Measurements from ENCODE around the gene GH1.

GH1 gene

GRCh38 chr17:63939884-63940283, 21.2 kb upstream of the GH1 start:
- in situ Hi-C loops (cut with HindIII; ENCODE audit: low sequenced_read_pairs), result loop anchor here (5.0 kb wide), 1 partner anchor 77 kb away; no protein-coding TSS in a partner anchor
- no peak overlapping the region for H3K4me3 ChIP-seq (ENCODE audit: low read depth, low read length)
- DNase-seq (ENCODE audit: low read depth), result no peak
- no peak for TF ChIP-seq CTCF (IDR thresholded peaks at IDR 0.05; ENCODE audit: low read depth, low read length, missing control alignments)

- H3K4me3 ChIP-seq (ENCODE audit: low read depth, low read length), result no peak overlapping the region
- in situ Hi-C loops (cut with HindIII; ENCODE audit: low sequenced_read_pairs), result no loop called here
- TF ChIP-seq CTCF (IDR thresholded peaks at IDR 0.05; ENCODE audit: low read depth, low read length, missing control alignments), result no peak
- DNase-seq (ENCODE audit: low read depth), result no peak
Observed at GRCh38 chr17:63939401-63939800, 20.8 kb upstream of the GH1 start.

GRCh38 chr17:63937920-63938319, 19.3 kb upstream of the GH1 start:
- TF ChIP-seq CTCF (IDR thresholded peaks at IDR 0.05; ENCODE audit: low read depth, low read length, missing control alignments), result no peak

GRCh38 chr17:63937319-63937718, 18.7 kb upstream of the GH1 start:
- no peak for TF ChIP-seq CTCF (IDR thresholded peaks at IDR 0.05; ENCODE audit: low read depth, low read length, missing control alignments)
- H3K4me3 ChIP-seq (ENCODE audit: low read depth, low read length), result no peak overlapping the region
- DNase-seq (ENCODE audit: low read depth), result no peak
- in situ Hi-C loops (cut with HindIII; ENCODE audit: low sequenced_read_pairs), result no loop called here

More at GRCh38 chr17:63937920-63938319, 19.3 kb upstream of the GH1 start:
- H3K4me3 ChIP-seq (ENCODE audit: low read depth, low read length), result no peak overlapping the region
- in situ Hi-C loops (cut with HindIII; ENCODE audit: low sequenced_read_pairs), result no loop called here
- no peak for DNase-seq (ENCODE audit: low read depth)

- no peak for TF ChIP-seq CTCF (IDR thresholded peaks at IDR 0.05; ENCODE audit: low read depth, low read length, missing control alignments)
- in situ Hi-C loops (cut with HindIII; ENCODE audit: low sequenced_read_pairs), result no loop called here
- DNase-seq (ENCODE audit: low read depth), result no peak
- no peak overlapping the region for H3K4me3 ChIP-seq (ENCODE audit: low read depth, low read length)
Observed at GRCh38 chr17:63934183-63935112, 15.8 kb upstream of the GH1 start.

GRCh38 chr17:63933598-63933997, 15.0 kb upstream of the GH1 start:
- TF ChIP-seq CTCF (IDR thresholded peaks at IDR 0.05; ENCODE audit: low read depth, low read length, missing control alignments), result no peak
- in situ Hi-C loops (cut with HindIII; ENCODE audit: low sequenced_read_pairs), result no loop called here
- DNase-seq (ENCODE audit: low read depth), result no peak
- no peak overlapping the region for H3K4me3 ChIP-seq (ENCODE audit: low read depth, low read length)
